HG03520 (cell line): Measurements from ENCODE around the gene CARNS1.

Source experiments
- ATAC-seq: cut with Tn5 transposase; IDR thresholded peaks from one replicate; pipeline ENCODE4 v1.9.1; 2021; ENCODE audit warnings: mild to moderate bottlenecking, moderate library complexity; ENCODE audit not compliant: unreplicated experiment

The CARNS1 gene

DNA sequence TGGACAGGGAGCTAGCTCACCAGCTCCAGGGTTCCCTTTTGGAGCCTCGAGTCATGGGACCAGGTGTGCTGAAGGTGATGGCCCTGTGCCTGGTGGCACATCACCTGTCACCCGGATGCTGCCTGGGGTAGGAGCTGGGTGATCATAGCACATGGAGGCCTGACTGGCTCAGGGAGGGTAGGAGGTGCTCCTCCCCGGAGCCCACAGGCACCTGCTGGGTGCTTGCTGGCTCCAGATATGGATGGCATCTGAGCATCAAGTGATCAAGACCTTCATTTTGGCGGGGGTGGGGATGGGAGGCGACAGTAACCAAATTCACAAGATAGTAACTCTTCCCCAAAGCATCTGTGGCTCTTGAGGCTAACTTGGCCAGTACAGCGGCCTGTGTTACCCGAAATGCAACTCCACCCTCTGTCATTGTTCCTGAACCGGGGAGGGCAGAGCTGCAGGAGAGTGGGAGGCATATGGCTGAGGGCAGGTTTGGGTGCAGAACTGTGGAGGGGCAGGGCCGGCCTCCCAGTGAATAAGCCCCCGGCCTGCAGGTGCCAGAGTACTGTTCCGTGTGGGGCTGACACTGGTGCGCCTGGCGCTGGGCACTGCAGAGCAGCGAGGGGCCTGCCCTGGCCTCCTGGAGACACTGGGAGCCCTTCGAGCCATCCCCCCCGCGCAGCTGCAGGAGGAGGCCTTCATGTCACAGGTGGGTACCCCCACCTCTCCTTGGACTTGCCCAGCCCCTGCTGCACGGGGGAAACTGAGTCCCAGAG, 6.9 kb upstream of the CARNS1 start:
- no peak for ATAC-seq

DNA sequence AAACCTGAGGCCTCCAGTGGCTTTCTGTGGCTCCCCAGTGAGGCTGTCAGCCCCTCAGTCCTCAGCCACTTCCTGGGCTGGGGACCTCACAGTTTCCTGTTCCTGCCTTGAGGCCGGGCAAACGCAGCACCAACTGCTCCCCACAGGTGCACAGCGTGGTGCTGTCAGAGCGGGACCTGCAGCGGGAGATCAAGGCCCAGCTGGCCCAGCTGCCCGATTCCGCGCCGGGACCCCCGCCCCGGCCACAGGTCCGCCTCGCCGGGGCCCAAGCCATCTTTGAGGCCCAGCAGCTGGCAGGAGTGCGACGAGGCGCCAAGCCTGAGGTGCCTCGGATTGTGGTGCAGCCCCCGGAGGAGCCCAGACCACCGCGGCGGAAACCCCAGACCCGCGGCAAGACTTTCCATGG, 6.2 kb upstream of the CARNS1 start:
- no peak for ATAC-seq

DNA sequence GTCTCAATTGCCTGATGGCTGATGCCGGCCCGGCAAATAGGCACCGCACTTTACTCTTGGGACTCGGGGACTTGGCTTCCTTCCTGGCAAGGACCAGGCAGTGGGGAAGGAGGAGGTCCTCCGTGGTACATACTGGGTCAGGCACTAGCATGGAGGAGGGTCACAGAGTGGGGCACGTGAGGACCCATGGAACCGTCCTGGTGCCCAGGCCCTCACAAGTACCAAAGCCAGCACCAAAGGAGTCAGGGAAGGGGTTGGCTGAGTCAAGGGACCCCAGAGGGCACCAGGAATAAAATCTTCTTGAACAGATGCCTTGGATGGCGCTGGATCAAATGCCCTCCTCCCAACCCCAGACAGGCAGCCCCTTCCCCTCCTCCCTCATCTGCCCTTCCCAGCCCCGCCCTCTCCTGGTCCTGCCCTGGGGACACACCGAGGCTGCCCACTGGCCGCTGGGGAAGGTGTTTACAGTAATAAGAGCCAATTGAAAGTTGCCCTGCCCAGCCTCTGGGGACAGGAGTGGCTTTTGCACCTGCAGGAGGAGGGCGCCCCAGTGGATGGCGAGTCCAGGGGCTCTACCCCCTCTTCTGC, 5.6 kb upstream of the CARNS1 start:
- ATAC-seq: no peak

DNA sequence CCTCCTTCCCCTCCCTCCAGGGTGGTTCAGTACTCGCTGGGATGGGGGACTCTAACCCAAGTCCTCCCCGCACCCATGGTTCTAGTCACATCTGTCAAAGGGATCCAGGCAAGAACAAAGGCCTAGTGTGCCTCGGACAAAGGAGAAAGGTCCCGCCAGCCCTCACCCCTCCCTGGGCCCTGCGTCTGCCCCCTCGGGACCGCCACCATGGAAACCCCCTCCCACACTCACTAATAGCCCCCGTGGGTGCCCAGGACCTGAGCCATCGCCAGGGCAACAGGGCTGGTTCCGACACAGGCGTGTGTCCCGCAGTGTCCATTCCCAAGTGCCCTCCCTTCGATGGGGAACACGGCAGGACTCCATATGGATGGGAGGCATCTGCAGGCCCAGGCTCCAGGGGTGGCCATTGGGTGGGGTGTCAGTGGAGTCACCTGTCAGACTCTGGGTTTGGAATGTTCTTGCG, 5.1 kb upstream of the CARNS1 start:
- no peak for ATAC-seq

DNA sequence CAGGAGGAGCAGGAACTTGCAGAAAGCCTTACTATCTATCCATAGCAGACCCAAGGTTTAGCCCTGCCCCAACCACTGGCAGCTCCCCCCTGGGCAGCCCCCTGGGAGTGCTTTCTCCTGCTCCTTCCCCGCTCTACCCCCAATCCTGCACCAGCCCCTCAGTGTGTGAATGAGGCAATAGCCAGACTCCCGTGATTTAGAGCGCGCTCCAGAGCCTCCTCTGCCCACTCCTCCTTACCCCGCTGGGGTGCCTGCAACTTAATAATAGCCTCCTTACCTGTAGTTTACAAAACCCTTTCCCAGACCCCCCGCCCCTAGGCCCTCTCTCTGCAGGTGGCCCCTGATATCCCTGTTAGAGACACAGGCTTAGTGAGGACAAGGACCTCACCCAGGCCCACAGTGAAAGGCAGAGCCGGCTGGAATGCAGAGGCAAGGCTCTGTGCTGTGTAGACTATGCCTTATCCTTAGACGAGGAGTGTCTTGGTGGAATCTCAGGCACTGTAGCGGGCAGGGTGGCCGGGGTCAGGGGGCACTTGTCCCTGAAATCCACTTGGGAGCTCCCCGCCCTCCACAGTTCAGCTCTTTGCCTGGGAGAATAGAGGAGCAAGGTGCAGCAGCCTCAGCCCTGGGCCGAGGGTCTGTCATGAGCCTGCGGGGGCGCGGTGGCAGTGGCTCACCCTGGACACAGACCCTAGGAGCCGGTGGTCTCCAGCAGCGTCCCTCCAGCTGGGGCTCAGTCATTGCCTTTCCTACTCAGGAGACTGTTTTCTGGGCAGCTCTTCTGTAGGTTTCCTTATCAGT, 4.3 kb upstream of the CARNS1 start:
- no peak for ATAC-seq

DNA sequence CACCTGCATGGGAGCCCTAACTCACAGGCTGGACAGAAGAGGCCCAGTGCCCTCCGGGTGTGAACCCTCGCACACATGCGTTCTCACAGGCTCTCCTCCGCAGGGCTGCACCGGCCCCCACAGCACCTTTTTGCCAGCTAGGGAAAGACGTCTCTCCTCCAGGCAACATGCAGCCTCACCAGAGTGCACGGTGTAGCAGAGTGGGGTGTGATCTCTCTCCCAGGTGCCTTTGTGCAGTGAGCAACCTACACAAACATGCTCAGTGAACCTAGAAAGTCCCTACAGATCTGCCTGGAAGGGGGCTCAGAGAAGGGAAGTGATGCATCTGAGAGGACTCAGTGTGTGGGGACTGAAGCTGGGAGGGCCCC, 3.7 kb upstream of the CARNS1 start:
- ATAC-seq: no peak

DNA sequence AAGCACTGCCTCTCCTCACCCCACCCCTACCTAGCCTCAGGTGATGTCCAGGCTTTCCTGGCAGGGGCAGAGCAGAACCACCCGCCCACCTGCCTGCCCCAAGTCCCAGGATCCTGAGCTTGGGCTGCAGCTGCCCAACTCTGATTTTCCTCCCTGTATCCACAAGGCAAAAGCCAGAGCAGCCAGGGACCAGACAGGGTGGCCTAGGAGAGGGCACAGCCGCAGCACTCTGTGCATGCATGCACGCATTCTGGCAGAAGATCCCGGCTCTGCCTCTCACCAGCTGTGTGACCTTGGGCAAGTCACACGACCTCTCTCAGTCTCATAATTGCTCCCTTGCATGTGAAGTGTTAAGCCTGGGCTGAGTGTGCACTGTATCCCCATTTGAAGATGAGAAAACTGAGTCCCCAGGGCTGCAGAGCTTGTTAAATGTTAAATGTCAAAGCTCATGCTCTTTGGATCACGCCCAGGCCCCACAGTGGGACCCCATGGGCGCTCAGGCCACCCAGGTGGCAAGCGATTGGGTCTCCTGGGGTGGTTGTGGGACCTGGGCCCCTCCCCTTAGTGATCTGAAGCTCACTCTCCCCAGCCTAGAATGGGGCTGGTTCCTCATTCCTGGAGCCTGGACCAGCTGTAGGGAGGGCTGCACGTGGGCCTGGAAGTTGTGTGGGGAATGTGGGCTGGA, 2.8 kb upstream of the CARNS1 start:
- ATAC-seq: no peak

DNA sequence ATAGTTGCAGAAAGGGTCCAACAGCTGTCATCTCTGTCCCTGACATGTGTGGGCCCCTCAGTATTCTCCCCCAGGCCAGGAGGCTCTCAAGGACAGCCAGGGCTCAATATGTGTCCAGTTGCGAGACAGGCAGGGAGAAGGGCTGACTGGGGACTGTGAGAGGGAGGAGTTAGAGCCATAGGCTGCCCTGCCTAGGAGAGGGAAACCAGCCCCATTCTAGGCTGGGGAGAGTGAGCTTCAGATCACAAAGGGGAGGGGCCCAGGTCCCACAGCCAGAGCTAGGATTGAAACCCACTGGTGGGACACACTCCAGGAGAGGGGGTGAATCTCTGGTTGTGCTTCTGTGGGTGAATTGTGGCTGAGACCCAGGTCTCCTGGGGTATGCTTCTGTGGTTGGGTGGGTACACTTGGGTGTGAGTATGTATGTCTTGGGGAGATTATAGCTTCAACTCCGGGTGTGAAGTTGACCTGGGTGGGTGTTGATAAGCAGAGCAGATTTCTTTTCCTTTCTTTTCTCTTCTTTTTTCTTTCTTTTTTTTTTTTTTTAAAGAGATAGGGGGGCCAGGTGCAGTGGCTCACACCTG, 2.1 kb upstream of the CARNS1 start:
- ATAC-seq: no peak

DNA sequence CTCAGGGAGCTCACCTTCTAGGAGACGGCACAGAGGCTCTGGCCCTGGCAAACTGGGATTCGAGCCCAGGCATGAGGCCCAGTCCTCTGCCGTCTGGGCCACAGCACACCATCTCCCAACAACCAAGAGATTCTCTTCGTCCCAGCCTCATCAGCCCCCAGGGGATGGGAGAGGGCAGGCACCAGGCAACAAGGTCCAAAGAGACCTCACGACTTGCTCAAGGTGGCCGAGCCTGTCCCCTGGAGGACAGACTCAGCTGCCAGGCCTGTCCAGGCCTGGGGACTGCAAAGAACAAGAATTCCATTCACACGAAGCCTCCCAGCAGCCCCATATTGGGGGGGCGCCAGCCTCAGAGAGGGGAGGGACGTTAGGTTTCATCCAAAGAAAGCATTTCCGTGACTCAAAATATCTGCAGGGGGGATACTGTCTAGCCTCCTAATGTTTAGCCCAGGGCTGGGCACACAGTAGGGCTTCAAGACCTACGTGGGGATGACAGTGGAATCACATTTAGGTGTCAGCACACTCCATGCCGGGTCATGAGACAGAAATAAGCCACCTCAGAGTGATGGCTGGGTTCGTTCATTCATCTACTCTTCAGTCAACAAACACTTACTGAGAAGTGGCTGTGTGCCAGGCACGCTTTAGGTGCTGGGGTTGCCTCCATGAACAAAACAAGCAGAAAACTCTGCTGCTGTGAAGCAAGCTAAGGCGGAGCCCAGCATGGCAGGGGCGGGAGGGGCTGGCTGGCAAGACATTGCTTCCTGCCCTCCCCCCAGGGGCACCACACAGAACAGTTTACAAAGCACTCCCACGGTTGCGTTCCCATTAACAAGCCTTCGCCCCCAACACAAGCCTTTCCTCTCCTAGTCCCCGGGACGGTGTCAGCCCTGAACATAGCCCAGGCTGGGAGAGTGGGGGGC, 1.2 kb downstream of the CARNS1 start:
- ATAC-seq: no peak

DNA sequence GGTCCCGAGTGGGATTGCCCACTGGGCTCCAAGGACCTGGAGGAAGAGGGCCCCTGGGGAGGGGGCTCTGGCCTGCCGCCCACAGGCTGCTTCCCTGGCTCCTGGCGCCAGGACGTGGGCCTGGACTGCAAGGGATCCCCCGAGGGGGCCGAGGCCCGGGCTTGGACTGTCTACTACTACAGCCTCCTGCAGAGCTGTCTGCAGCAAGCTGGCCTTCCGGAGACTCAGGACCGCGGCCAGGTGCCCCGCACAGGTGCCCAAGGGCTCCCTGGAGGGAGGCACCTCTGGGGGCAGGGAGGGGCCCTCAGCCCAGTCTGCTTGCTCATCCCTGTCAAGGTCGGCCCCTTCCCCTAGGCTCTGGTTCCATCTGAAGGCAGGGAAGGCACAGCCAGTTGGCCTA, 1.9 kb downstream of the CARNS1 start:
- ATAC-seq: no peak

DNA sequence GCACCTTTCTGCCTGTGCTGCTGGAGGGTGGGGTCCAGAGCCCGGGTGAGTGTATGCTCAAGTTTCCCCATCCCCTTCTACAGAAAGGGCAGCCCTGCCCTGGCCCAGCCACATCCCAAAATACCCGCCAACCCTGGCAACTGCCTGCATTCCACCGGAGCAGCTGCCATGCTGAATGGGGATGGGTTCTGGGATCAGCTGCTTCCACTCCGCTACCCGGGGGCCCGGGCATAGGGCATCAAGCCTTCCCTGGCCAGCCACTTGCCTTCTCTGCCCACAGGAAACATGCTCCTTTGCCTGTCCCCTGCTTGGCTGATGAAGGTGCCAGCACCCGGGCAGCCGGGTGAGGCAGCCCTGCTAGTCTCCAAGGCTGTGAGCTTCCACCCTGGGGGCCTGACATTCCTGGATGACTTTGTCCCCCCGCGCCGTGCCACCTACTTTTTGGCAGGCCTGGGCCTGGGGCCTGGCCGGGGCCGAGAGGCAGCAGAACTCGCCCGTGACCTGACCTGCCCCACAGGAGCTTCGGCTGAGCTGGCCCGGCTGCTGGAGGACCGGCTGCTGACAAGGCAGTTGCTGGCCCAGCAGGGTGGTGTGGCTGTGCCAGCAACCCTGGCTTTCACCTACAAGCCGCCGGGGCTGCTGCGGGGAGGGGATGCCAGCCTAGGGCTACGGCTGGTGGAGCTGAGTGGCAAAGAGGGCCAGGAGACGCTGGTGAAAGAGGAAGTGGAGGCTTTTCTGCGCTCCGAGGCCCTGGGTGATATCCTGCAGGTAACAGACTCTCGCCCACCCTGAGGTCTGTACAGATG, 3.2 kb downstream of the CARNS1 start:
- no peak for ATAC-seq

DNA sequence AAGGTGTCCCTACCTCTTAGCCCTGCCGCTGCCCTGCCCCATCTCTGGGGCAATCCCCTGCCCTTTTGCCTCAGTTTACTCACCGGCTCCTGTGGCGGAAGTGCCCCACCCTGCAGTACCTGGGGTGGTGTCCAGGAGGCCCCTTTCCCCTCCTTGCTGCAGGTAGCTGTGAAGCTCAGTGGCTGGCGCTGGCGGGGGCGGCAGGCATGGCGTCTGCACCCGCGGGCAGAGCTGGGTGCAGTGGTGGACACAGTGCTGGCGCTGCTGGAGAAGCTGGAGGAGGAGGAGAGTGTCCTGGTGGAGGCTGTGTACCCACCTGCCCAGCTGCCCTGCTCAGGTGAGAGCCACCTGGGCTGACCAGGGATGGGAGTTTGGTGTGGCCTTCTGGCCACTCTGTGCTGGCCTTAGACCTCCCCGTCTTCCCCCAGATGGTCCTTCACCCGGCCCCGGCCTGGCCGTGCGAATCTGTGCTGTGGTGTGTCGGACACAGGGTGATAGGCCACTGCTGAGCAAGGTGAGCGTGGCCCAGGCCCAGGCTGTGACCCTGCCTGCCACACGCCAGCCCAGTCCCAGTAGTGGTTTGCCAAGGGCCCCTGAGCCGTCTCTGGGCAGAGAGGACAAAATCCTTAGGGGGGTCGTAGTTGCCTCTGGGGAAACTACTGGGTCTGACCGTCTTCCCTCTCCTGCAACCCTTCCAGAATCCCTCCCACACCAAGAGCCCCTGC, 4.0 kb downstream of the CARNS1 start:
- no peak for ATAC-seq

DNA sequence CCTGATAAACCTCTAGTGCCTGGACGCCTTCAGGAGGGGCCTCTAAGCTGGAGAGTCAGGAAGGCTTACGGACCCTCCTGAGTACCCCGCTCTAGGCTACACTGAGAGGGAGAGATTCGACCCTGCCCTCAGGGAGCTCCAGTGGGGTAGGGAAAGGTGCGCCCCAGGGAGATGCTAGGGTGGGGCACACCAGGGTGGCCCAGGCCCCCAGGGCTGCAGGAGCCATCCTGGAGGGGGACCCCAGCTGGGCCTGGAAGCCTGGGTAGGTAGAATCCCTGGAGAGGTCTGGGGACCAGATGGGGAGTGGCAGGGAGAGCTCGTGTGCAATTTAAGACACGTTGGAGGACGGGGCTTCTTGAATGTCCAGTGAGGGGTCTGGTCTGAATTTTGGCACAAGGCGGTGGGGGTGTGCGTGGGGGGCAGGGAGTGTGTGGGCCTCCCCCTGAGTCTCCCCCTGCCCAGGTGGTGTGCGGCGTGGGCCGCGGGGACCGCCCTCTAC, 4.7 kb downstream of the CARNS1 start:
- ATAC-seq: no peak

DNA sequence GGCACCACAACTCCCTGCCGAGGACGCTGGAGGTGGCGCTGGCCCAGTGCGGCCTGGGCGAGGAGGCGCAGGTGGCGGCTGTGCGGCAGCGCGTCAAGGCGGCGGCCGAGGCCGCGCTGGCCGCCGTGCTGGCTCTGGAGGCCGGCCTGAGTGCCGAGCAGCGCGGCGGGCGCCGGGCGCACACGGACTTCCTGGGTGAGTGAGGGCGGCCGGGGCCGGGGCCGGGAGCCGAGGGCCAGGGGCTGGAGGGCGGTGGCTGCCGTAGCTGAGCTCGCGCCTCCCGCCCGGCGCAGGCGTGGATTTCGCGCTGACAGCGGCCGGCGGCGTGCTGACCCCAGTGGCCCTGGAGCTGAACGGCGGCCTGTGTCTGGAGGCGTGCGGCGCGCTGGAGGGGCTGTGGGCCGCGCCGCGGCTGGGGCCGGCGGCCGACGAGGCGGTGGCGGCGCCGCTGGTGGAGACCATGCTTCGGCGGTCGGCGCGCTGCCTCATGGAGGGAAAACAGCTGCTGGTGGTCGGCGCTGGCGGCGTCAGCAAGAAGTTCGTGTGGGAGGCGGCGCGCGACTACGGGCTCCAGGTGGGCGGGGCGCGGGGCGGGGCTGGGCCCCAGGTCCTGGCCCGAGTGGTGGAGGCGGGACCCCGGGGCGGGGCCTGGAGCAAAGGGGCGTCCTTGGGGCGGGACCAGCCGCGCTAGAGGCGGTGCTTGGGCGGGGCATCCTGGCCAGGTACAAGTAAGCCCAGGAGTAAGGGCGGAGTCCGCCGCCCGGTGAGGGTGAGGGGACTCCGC, 5.4 kb downstream of the CARNS1 start:
- ATAC-seq: peak; percentile 76

DNA sequence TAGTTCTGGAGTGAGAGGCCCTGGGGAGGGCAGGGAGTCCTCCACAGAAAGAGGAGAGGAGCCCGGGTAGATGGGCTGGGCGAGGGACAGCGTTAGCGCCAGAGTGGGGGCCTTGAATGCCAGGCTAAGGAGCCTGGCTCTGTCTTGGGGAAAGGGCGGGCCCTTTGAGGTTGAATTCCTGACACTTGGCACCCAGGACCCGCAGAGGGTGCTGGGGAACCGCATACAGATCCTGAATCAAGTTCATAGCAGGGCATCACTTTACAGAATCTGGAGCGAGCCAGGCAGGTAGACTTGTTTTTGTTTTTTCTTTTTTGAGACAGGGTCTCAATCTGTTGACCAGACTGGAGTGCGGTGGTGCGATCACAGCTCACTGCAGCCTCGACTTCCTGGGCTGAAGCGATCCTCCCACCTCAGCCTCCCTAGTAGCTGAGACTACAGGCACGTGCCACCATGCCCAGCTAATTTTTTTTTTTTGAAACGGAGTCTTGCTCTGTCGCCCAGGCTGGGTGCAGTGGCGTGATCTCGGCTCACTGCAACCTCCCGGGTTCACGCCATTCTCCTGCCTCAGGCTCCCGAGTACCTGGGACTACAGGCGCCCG, 6.1 kb downstream of the CARNS1 start:
- no peak for ATAC-seq

DNA sequence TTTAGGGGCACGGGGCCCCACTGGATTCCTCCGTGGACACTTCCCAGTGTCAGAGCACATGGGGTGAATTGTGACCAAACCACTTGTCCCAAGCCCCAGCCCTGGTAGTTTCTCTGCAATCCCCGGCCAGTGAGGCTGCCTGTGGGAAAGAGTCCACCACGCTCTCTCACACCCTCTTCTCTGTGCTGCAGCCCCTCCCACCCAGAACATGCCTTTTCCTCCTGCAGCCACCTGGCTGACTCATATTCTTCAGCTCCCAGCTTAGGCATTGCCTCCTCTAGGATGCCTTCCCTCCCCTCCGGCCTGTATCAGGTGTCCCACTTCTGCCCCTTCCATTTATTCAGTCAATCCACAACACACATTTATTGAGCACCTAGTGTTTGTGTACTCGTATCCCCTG, 7.4 kb downstream of the CARNS1 start:
- ATAC-seq: no peak

DNA sequence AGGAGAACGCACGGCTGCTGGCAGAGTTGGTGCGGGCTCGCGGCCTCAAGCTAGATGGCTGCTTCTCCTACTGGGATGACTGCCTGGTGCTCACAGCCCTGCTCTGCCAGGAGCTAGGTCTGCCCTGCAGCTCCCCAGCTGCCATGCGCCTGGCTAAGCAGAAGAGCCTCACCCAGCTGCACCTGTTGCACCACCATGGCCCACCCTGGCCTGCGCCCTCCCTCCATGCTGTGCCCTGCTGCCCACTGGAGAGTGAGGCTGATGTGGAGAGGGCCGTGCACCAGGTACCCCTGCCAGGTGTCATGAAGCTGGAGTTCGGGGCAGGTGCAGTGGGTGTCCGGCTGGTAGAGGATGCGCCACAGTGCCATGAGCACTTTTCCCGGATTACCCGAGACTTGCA, 8.0 kb downstream of the CARNS1 start:
- no peak for ATAC-seq
